Stimulated activated CD8-positive, alpha-beta memory T cell treated with anti-CD3 and anti-CD28 coated beads, Interleukin-4, amount 100 ng/mL, for 1 hour (primary cell): ENCODE measurements around the gene LRRTM1.

Source experiments
- DNase-seq, 2 donors: peaks; one replicate each; pipeline ENCODE4 v3.0.0-alpha.2; 2020; ENCODE audit warnings: low read depth in 2 of 2, low spot score in 1 of 2

Gene LRRTM1

DNA sequence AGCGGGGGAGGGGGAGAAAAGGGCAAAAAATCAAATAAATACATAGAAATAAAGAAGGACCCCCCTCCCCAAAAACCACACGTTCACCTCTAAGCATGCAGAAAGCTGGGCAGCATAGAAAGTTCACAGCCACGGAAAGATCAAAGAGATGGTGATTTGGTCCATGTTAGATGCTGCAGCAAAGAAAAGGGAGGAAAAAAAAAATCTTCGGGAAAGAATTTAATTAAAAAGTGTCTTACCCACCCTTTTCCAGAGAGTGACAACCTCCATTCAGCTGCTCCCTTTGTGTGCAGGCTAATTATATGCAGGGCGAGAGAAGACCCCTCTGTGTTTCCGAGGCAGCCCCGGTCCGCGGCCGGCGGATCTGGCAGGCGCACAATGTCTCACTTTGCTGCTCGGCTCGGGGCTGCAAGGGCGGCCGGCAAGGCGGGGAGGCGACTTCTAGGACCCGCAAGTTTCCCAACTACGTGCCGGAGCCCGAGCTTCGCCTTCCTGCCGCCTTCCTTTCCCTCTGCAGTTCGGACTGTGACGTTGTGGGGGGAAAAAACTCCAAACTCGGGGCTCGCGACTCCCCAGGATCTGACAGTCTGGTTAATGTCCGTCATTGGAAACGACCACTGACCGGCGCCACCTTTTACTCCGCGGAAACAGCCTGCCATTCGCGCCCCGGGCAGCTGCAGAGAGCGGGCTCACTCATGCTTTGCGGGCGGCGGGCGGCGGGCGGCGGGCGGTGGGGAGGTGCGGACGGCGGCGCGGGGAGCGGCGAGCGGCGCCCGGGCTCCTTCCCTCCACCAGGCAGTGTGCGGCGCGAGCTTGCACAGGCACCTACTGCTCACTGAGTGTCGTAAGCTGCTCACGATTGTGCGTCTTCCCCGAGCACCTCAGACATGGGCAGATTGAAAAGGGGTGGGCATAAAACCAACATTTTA, at the start of gene LRRTM1:
TSS of gene LRRTM1 (minus strand) at position 844 of the 929 bp plus-strand sequence. CDS start 933 bp downstream, outside the sequence.
- DNase-seq: no peak

- DNase-seq: no peak
Measured at GRCh38 chr2:80351231-80351630, 46.7 kb upstream of the LRRTM1 start.

GRCh38 chr2:80348953-80349352, 44.4 kb upstream of the LRRTM1 start:
- DNase-seq: no peak

DNA sequence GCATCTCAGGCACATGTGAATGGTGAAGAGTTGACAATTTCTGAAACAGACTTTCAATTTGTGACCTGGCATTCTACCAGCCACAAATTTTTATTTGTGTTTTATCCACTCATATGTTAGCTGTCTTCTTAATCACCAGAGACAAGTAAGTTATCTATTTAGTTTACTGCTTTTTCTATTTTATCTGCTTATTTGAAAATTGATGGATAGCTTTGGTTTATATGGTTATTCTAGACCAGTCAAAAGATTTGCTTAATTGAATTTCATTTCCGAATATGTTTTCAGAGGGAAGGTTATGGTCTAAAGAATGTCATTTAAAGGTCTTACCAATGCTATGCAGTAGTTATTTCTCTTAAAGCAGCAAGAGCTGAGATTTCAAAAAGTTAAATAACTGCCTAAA, 43.5 kb upstream of the LRRTM1 start:
- DNase-seq: no peak

GRCh38 chr2:80340022-80340421, 35.5 kb upstream of the LRRTM1 start:
- no peak for DNase-seq

GRCh38 chr2:80338794-80339193, 34.2 kb upstream of the LRRTM1 start:
- DNase-seq: no peak

DNA sequence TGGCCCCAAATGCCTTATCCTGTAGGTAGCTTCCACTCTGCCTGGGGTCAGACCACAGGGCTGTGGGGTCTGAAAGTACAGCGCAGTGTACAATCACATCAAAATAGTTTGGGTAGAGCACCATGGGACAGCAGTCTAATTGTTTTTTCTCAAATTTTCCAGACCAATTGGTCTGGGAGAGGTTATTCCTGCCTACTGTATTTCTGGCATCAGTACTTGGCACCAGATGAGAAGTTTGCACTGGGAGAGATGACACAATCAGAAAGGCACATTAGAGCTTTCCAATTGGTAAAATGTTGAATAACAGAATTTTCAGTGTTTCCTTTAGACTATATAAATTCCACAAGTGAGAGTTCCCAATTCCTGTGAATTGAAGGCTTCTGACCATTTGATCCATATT, 30.9 kb upstream of the LRRTM1 start:
- no peak for DNase-seq

DNA sequence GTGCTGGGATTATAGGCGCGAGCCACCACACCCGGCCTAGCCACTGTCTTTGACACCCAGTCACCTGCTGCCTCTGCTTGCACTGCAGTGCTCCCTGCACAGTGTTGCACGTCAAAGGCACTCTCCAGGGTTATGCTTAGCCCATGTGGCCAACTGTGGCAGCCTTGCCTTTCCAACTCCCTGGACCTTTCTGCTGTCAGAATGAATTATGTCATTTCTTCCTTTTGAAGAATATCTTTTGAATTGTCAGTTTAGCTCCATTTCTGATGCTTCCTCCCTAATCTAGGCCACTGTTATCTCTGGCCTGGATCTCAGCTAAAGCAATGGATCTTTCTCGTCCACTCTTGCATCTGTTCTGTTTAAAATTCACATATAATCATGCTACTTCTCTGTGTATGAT, 29.3 kb upstream of the LRRTM1 start:
- no peak for DNase-seq

DNA sequence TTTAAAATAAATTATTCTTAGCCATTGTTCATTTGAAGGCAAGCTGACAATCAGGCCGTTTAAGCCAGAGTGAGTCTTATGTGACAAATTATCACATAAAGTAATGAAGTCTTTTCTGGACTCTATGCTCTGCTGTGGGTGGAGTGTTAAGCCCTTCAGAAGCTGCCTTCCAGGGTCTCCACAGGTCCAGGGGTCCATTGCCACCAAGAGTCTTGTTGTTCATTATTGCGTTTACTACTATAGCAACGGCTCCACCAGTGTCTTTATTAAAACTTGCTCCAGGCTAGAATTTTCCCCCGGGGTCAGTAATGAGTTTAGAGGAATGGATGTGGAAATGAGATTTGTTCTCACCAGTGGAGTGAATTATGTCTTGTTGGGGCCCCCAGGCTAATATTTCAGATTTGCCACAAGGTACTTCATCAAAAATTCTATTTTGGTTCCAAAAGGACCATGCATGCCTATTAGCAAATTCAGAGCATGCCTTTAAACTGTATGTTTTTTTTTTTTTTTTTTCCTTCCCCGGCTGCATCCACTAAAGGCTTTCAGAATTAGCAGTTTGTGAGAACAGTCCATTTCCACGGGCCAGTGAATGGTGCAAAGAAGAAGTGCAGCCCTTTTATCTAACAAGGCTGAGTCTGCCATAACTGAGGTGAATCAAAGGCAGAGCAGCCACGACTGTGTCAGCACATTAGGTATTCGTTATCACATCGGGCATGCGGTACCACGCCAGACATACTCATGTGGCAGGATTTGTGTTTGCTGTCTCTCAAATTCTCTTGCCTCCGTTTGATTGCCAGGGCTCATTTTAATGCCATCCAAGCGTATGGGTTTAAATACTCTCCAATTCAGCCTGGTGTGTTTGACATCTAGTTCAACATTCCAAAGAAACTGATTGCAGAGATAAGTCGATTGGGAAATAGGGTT, 26.2 kb upstream of the LRRTM1 start:
- no peak for DNase-seq

- DNase-seq: no peak
Measured at GRCh38 chr2:80329491-80329890, 24.9 kb upstream of the LRRTM1 start.

DNA sequence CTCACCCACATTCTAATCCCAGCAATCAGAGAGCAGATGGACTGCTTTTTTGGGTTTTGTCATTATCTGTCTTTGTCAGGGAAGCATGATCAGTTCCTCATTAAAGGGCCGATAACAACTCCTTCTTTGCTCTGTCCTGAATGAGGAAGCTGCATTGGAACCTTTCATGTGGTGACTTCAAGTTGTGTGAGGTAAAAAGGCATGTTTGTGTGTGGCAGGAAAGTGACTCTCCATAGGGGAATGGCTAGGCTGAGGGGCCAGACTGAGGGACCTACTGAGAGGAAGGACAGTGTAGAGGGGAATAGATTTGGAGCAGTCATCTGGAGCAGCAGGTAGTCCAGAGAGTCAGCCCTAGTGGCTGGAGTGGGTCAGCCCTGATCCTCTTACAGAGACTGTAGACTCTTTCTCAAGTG, 23.6 kb upstream of the LRRTM1 start:
- no peak for DNase-seq

- DNase-seq: no peak
Measured at GRCh38 chr2:80326861-80327260, 22.3 kb upstream of the LRRTM1 start.

DNA sequence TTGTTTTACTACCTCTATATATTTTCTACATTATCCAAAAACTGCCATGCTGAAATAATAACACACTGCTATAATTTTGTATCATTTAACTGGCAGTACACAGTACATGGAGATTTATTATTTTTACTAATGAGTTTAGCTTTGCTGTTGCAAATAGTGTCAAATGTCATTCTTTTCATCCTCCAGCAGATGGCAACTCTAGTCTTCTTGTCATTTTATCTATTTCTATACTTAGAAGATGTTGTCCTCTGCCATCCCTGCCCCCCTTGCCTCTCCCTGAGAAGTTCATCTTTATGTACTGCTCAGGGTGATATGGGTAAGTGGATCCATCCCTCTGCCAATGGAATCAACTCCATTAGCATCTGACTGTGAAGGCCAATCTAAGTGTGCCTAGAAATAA, 21.7 kb upstream of the LRRTM1 start:
- DNase-seq: no peak

- no peak for DNase-seq
Measured at GRCh38 chr2:80324525-80324924, 20.0 kb upstream of the LRRTM1 start.

DNA sequence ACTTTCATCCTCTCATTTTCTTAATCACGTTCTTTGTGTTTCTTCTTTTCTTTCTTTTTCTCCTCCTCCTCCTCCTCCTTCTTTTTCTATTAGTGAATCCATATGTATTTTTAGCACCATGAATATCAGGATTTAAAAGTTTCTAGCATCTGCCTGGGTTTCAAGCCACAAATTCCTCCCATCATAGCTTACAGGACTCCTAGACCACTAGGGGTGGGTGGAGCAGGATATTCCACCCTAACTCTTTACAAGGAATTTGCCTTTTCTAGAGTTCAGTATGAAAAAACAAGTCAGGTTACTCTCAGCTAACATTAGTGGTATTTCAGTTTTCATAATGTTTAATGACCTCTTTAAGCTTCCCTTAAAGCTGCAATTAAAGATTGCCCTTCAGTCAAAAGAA, 19.1 kb upstream of the LRRTM1 start:
- DNase-seq: no peak

DNA sequence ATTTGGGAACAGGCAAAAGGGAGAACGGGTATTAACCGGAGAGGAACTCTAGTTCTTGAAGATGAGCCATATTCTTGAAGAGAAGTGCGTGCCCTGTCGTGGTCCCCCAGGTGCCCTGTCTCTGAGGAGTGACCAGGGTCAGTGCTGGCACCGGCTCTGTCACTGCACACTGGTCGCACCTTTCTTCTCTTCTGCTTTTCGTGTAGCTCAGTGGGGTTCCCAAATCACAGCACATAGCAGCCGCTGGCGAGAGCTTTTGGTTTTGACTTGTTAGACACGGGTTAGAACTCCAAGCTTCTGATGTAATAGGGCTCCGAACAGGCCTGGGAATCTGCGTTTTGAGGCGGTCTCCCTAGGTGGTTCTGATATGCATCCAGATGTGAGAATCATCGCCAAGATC, 18.4 kb upstream of the LRRTM1 start:
- no peak for DNase-seq

DNA sequence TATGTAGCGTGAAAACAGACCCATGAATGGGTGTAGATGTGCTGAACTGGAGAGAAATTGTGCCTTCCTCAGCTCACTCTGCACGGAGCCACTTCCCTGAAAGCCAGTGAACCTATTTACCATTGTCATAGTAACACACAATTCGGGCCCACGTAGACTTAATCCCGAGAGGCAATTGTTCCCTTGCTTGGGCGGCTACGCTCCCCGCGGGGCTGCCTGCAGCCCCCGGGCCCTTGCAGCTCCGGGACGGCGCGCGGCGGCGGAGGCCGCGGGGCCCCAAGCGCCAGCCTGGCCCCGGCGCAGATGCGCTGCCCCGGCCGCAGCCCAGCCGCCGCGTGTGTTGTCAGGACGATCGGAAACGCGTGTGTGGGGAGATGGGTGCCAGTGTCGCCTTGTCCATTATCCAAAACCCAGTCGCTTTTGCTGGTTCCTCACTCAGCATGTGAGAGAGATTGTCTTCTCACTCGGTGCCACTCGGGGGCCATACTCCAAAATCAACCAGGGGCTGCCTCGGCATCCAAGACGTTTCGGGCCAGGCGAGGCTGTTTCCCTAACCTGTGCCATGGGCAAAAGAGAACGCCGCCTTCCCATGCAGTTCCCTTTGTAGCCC, 17.9 kb upstream of the LRRTM1 start:
- DNase-seq: no peak

GRCh38 chr2:80312282-80312839, 7.8 kb upstream of the LRRTM1 start:
- DNase-seq: no peak

- no peak for DNase-seq
Measured at GRCh38 chr2:80311304-80311703, 6.8 kb upstream of the LRRTM1 start.

- DNase-seq: no peak
Measured at GRCh38 chr2:80303006-80303908, 1.3 kb downstream of the LRRTM1 start.
